ENCODE results near the gene BCAP31. TPM values are rescaled to one million over a fixed set of nuclear protein-coding genes. Genes with fewer than 3 reads are reported as not detected.

The BCAP31 gene
- total RNA-seq, 1 experiment from 2014 or later: 371 TPM

DNA sequence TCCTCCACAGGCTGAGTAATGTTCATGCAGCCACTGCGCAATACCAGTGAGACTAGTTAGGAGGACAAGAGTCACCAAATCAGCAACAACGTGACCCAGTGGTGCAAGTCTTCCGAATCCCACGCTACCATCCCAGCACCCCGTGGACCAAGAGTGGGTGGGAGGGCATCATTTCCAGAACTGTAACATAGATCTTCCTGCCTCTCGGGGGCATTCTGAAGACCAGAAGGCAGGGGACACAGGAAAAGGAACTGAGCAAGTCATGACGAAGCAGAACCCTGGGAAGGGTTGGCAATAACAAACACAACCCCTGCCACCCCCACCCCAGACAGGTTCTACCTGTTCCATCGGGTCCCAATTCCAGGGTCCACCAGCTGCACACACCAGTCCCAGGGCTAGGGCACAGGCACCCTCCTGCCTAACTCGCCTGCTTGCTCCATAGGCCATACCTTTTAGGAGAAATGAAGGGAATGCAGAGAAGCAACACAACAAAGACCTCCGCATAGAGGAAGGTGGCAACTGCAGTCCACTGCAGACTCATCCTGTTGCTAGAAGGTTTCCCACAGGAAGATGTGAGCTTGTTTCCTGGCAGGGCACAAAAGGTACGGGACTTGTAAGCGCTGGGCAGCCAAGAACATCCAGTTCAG, 1.4 kb downstream of the BCAP31 start:
- Mint-ChIP-seq H3K27me3 (ENCODE audit: unreplicated experiment) (no peaks in the 10 kb centered on the region), H3K4me3 (ENCODE audit: low read depth, unreplicated experiment) (peak overlapping the region; percentile 84), H3K4me1 (ENCODE audit: low read depth, unreplicated experiment) (peaks cover 20% of the 10 kb centered on the region), H3K9me3 (ENCODE audit: low read depth, unreplicated experiment) (no peaks in the 10 kb centered on the region), H3K27ac (ENCODE audit: unreplicated experiment) (peak overlapping the region; percentile 79), H3K36me3 (ENCODE audit: insufficient read depth, unreplicated experiment) (peaks cover 58% of the 10 kb centered on the region)
- TF ChIP-seq, protein P1, sequence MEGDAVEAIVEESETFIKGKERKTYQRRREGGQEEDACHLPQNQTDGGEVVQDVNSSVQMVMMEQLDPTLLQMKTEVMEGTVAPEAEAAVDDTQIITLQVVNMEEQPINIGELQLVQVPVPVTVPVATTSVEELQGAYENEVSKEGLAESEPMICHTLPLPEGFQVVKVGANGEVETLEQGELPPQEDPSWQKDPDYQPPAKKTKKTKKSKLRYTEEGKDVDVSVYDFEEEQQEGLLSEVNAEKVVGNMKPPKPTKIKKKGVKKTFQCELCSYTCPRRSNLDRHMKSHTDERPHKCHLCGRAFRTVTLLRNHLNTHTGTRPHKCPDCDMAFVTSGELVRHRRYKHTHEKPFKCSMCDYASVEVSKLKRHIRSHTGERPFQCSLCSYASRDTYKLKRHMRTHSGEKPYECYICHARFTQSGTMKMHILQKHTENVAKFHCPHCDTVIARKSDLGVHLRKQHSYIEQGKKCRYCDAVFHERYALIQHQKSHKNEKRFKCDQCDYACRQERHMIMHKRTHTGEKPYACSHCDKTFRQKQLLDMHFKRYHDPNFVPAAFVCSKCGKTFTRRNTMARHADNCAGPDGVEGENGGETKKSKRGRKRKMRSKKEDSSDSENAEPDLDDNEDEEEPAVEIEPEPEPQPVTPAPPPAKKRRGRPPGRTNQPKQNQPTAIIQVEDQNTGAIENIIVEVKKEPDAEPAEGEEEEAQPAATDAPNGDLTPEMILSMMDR (IDR thresholded peaks at IDR 0.05; ENCODE audit: unreplicated experiment): no peak
- CTCF ChIA-PET: interaction anchor here (1.0 kb wide), 1 partner anchor 14 kb away, joined by 3 read pairs; no protein-coding TSS in a partner anchor
- BruUV-seq (replicated peaks): no TSS peak
- peak; percentile 56 for DNase-seq
- intact Hi-C loops (cut with micrococcal nuclease; ENCODE audit: unreplicated experiment): no loop called here

DNA sequence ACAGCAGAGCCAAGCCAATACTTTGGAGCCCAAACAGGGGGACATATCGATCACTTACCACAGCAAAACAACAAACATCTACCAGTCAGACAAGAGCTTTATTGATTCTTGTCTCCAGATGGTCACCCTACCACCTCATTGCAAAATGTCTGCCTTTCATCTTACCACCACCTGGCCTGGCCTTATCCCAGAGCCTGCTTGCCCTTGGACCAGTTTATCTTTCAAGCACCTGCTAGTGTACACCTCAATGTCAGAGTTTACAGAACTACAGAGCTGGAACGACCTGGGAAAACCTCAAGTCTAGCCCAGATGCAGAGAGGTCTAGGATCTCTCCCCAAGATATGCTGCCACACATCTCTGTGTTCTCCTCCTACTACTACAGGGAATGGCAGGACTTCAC, 4.5 kb downstream of the BCAP31 start:
- Mint-ChIP-seq H3K9me3 (ENCODE audit: low read depth, unreplicated experiment) (no peaks in the 10 kb centered on the region), H3K27ac (ENCODE audit: unreplicated experiment) (no peak overlapping the region), H3K27me3 (ENCODE audit: unreplicated experiment) (no peaks in the 10 kb centered on the region), H3K4me1 (ENCODE audit: low read depth, unreplicated experiment) (peaks cover 10% of the 10 kb centered on the region), H3K4me3 (ENCODE audit: low read depth, unreplicated experiment) (no peak overlapping the region), H3K36me3 (ENCODE audit: insufficient read depth, unreplicated experiment) (peaks cover 64% of the 10 kb centered on the region)
- TF ChIP-seq, protein P1 (IDR thresholded peaks at IDR 0.05; ENCODE audit: unreplicated experiment): no peak
- no TSS peak for BruUV-seq (replicated peaks)
- intact Hi-C loops (cut with micrococcal nuclease; ENCODE audit: unreplicated experiment): no loop called here
- no peak for DNase-seq
- CTCF ChIA-PET: no interaction called here

DNA sequence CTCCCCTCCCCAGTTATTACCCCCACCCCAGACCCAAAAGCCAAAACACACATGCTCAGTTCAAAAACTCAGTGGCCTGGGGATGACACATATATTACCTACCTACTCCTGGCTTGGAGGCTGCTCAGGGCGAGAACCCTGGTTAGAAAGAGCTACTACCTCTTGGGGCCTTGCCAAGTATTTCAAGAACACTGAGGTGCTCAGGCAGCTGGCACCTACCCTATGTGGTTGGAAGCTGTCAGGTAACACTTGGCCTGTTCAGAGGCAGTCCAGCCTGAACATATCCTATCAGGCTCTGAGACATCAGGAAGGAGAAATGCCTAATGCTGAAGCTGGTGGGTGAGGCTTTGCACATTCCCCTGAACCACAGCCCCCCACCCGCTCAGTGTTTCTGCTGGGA, 4.9 kb downstream of the BCAP31 start:
- Mint-ChIP-seq H3K9me3 (ENCODE audit: low read depth, unreplicated experiment) (no peaks in the 10 kb centered on the region), H3K4me1 (ENCODE audit: low read depth, unreplicated experiment) (peaks cover 10% of the 10 kb centered on the region), H3K36me3 (ENCODE audit: insufficient read depth, unreplicated experiment) (peaks cover 68% of the 10 kb centered on the region), H3K4me3 (ENCODE audit: low read depth, unreplicated experiment) (no peak overlapping the region), H3K27me3 (ENCODE audit: unreplicated experiment) (no peaks in the 10 kb centered on the region), H3K27ac (ENCODE audit: unreplicated experiment) (no peak overlapping the region)
- TF ChIP-seq, protein P1 (IDR thresholded peaks at IDR 0.05; ENCODE audit: unreplicated experiment): no peak
- intact Hi-C loops (cut with micrococcal nuclease; ENCODE audit: unreplicated experiment): no loop called here
- BruUV-seq (replicated peaks): no TSS peak
- DNase-seq: no peak
- CTCF ChIA-PET: no interaction called here

DNA sequence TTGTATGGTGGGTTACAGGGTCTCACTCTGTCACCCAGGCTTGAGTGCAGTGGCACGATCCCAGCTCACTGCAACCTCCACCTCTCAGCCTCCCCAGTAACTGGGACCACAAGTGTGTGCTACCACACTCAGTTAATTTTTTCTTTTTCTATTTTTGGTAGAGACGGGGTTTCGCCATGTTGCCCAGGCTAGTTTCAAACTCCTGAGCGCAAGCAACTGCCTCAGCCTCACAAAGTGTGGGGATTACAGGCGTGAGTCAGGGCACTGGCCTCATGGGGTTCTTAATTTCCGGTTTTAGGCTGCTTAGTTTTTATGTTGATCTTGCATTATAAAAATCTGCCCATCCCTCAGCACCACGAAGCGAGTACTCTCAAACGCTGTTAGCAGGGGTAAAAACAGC, 6.7 kb downstream of the BCAP31 start:
- intact Hi-C loops (cut with micrococcal nuclease; ENCODE audit: unreplicated experiment): no loop called here
- H3K27ac Mint-ChIP-seq (ENCODE audit: unreplicated experiment): no peak overlapping the region
- CTCF ChIA-PET: no interaction called here
- no peaks in the 10 kb centered on the region for H3K27me3 Mint-ChIP-seq (ENCODE audit: unreplicated experiment)
- H3K4me3 Mint-ChIP-seq (ENCODE audit: low read depth, unreplicated experiment): no peak overlapping the region
- H3K4me1 Mint-ChIP-seq (ENCODE audit: low read depth, unreplicated experiment): peaks cover 7% of the 10 kb centered on the region
- no peak for DNase-seq
- H3K36me3 Mint-ChIP-seq (ENCODE audit: insufficient read depth, unreplicated experiment): peaks cover 51% of the 10 kb centered on the region
- H3K9me3 Mint-ChIP-seq (ENCODE audit: low read depth, unreplicated experiment): no peaks in the 10 kb centered on the region
- BruUV-seq (replicated peaks): no TSS peak
- TF ChIP-seq, protein P1 (IDR thresholded peaks at IDR 0.05; ENCODE audit: unreplicated experiment): no peak

All from Calu3 (cell line).